Thymus (tissue), 11 donors: Measurements from ENCODE around the gene TBRG4. TPM values are rescaled to one million over a fixed set of nuclear protein-coding genes. Genes with fewer than 3 reads are reported as not detected.

Source experiments
- DNase-seq, 9 donors: peaks; one replicate each; pipeline ENCODE4 v3.0.0-alpha.2; 2013; ENCODE audit warnings: low spot score in 9 of 9, low read depth in 6 of 9, missing footprints in 1 of 9
- H3K27ac ChIP-seq, 2 donors: one replicate each; pipeline ENCODE4 v1.5.1; 2013; ENCODE audit warnings: control low read depth in 1 of 2, low read depth in 1 of 2, low read length in 1 of 2, mild to moderate bottlenecking in 1 of 2, moderate library complexity in 1 of 2
- H3K27me3 ChIP-seq, 2 donors: one replicate each; pipeline ENCODE4 v1.5.1; 2013; ENCODE audit warnings: low read length in 1 of 2; ENCODE audit not compliant: control insufficient read depth in 2 of 2, insufficient read depth in 1 of 2
- H3K36me3 ChIP-seq, 2 donors: one replicate each; pipeline ENCODE4 v1.5.1; 2013; ENCODE audit warnings: low read length in 1 of 2, mild to moderate bottlenecking in 1 of 2, moderate library complexity in 1 of 2; ENCODE audit not compliant: control insufficient read depth in 2 of 2, insufficient read depth in 2 of 2
- H3K4me1 ChIP-seq, 2 donors: one replicate each; pipeline ENCODE4 v1.5.1; 2013; ENCODE audit warnings: low read length in 2 of 2; ENCODE audit not compliant: control insufficient read depth in 2 of 2, insufficient read depth in 2 of 2
- H3K4me3 ChIP-seq, 2 donors: one replicate each; pipeline ENCODE4 v1.5.1; 2013; ENCODE audit warnings: low read length in 2 of 2, control low read depth in 1 of 2, mild to moderate bottlenecking in 1 of 2
- H3K9me3 ChIP-seq, 2 donors: one replicate each; pipeline ENCODE4 v1.5.1; 2013; ENCODE audit warnings: low read length in 1 of 2, mild to moderate bottlenecking in 1 of 2; ENCODE audit not compliant: control insufficient read depth in 2 of 2, insufficient read depth in 1 of 2
- WGBS: extraction: QIAGEN DNeasy Blood & Tissue Kit; methylation state at CpG from one replicate; pipeline ENCODE4 v1.1.7; 2013; 5-methylcytosine and 5-hydroxymethylcytosine counted together
- polyA plus RNA-seq: library from polyadenylated mRNA; stranded (reverse); fragments of 200-250 nt; gene quantifications from one replicate; pipeline ENCODE4 v1.2.3, GENCODE V29; 2013
- total RNA-seq: library from RNA; stranded (reverse); fragments of 120-200 nt; gene quantifications from one replicate; pipeline ENCODE4 v1.2.4, GENCODE V29; 2013
- donor health status: healthy.

Gene TBRG4
- total and polyA plus RNA-seq, 2 donors = 54.2 to 57.7 TPM

- peaks cover 2 to 6% of the 10 kb centered on the region in 2 donors for H3K4me1 ChIP-seq
- no peak for DNase-seq
- H3K4me3 ChIP-seq = no peak overlapping the region
- no peak overlapping the region for H3K27ac ChIP-seq
- WGBS = 99% methylated on average over 17 of the region's 17 CpGs
- no peaks in the 10 kb centered on the region for H3K9me3 ChIP-seq
- peaks cover 94 to 98% of the 10 kb centered on the region in 2 donors for H3K36me3 ChIP-seq
- no peaks in the 10 kb centered on the region for H3K27me3 ChIP-seq
These were observed 7.3 kb downstream of the TBRG4 start for GRCh38 chr7:45103958-45104843.

GRCh38 chr7:45102785-45103712, 8.4 kb downstream of the TBRG4 start:
- no peak overlapping the region for H3K27ac ChIP-seq
- peaks cover 0 to 2% of the 10 kb centered on the region in 2 donors for H3K4me1 ChIP-seq
- no peak for DNase-seq
- peaks cover 87% of the 10 kb centered on the region in 2 donors for H3K36me3 ChIP-seq
- H3K4me3 ChIP-seq = no peak overlapping the region
- no peaks in the 10 kb centered on the region for H3K27me3 ChIP-seq
- H3K9me3 ChIP-seq = no peaks in the 10 kb centered on the region
- WGBS = 88% methylated on average over 14 of the region's 14 CpGs

- no peak for DNase-seq
- no peaks in the 10 kb centered on the region for H3K4me1 ChIP-seq
- H3K27ac ChIP-seq = no peak overlapping the region
- no peak overlapping the region for H3K4me3 ChIP-seq
- H3K27me3 ChIP-seq = no peaks in the 10 kb centered on the region
- peaks cover 75 to 78% of the 10 kb centered on the region in 2 donors for H3K36me3 ChIP-seq
- no peaks in the 10 kb centered on the region for H3K9me3 ChIP-seq
- WGBS = 99% methylated on average over 12 of the region's 12 CpGs
These were observed 9.7 kb downstream of the TBRG4 start for GRCh38 chr7:45101748-45102147.

- H3K4me3 ChIP-seq = no peak overlapping the region
- peaks cover 66 to 70% of the 10 kb centered on the region in 2 donors for H3K36me3 ChIP-seq
- 97% methylated on average over 13 of the region's 13 CpGs for WGBS
- H3K27ac ChIP-seq = no peak overlapping the region
- no peak for DNase-seq
- H3K4me1 ChIP-seq = no peaks in the 10 kb centered on the region
- H3K9me3 ChIP-seq = no peaks in the 10 kb centered on the region
- H3K27me3 ChIP-seq = no peaks in the 10 kb centered on the region
These were observed 10.6 kb downstream of the TBRG4 start for GRCh38 chr7:45100761-45101480.

- no peaks in the 10 kb centered on the region for H3K9me3 ChIP-seq
- H3K4me1 ChIP-seq = no peaks in the 10 kb centered on the region
- no peak overlapping the region for H3K27ac ChIP-seq
- H3K4me3 ChIP-seq = no peak overlapping the region
- H3K36me3 ChIP-seq = peaks cover 58 to 62% of the 10 kb centered on the region in 2 donors
- no peaks in the 10 kb centered on the region for H3K27me3 ChIP-seq
- DNase-seq = no peak
- WGBS = 98% methylated on average over 16 of the region's 16 CpGs
These were observed 11.4 kb downstream of the TBRG4 start for GRCh38 chr7:45099891-45100760.

- no peak for DNase-seq
- WGBS = 96% methylated on average over 10 of the region's 10 CpGs
- Histone ChIP-seq H3K36me3 (peaks cover 49 to 53% of the 10 kb centered on the region in 2 donors), H3K4me1 (no peaks in the 10 kb centered on the region), H3K27ac (no peak overlapping the region), H3K27me3 (no peaks in the 10 kb centered on the region), H3K4me3 (no peak overlapping the region), H3K9me3 (no peaks in the 10 kb centered on the region)
These were observed 12.3 kb downstream of the TBRG4 start for GRCh38 chr7:45098983-45099839.

- no peak overlapping the region for H3K4me3 ChIP-seq
- H3K36me3 ChIP-seq = no peaks in the 10 kb centered on the region
- no peak overlapping the region for H3K27ac ChIP-seq
- H3K9me3 ChIP-seq = no peaks in the 10 kb centered on the region
- WGBS = 87% methylated on average over 3 of the region's 3 CpGs
- peaks cover 4 to 5% of the 10 kb centered on the region in 2 donors for H3K4me1 ChIP-seq
- H3K27me3 ChIP-seq = peaks cover 6 to 41% of the 10 kb centered on the region in 2 donors
- DNase-seq = no peak
These were observed 18.6 kb downstream of the TBRG4 start for GRCh38 chr7:45092931-45093235.
